Astrocyte of the cerebellum (primary cell): Measurements from ENCODE around the gene CCL1.

Experiments
- DNase-seq: peaks from one replicate; pipeline ENCODE4 v3.0.0-alpha.2; 2011; ENCODE audit warnings: low read depth
- H3K4me3 ChIP-seq: 2 replicates; pipeline ENCODE4 v1.5.1; 2011; ENCODE audit warnings: mild to moderate bottlenecking, low read depth, low read length, moderate library complexity
- CTCF ChIP-seq: IDR thresholded peaks from 2 replicates; pipeline ENCODE4 v1.5.1; 2012; ENCODE audit warnings: low read length, low read depth, moderate library complexity, mild to moderate bottlenecking; ENCODE audit errors: missing control alignments
- in situ Hi-C: cut with HindIII; loops from 2 replicates; pipeline ENCODE4 v1.10.0; 2017; ENCODE audit warnings: low sequenced_read_pairs

CCL1 gene

GRCh38 chr17:34318474-34318873 is 44.6 kb downstream of the CCL1 start:
- no peak overlapping the region for H3K4me3 ChIP-seq
- in situ Hi-C loops: loop anchor here (25.0 kb wide), 1 partner anchor 219 kb away; no protein-coding TSS in a partner anchor
- DNase-seq: no peak
- TF ChIP-seq CTCF: no peak

GRCh38 chr17:34314279-34314678 is 48.8 kb downstream of the CCL1 start:
- in situ Hi-C loops: loop anchor here (25.0 kb wide), 1 partner anchor 223 kb away; no protein-coding TSS in a partner anchor
- DNase-seq: no peak
- H3K4me3 ChIP-seq: no peak overlapping the region
- TF ChIP-seq CTCF: no peak

GRCh38 chr17:34313164-34313563 is 49.9 kb downstream of the CCL1 start:
- no peak overlapping the region for H3K4me3 ChIP-seq
- no peak for TF ChIP-seq CTCF
- DNase-seq: no peak
- in situ Hi-C loops: loop anchor here (25.0 kb wide), 1 partner anchor 224 kb away; no protein-coding TSS in a partner anchor

GRCh38 chr17:34312080-34312479 is 51.0 kb downstream of the CCL1 start:
- in situ Hi-C loops: loop anchor here (25.0 kb wide), 1 partner anchor 225 kb away; no protein-coding TSS in a partner anchor

GRCh38 chr17:34311291-34311690 is 51.7 kb downstream of the CCL1 start:
- no peak overlapping the region for H3K4me3 ChIP-seq
- no peak for TF ChIP-seq CTCF
- in situ Hi-C loops: loop anchor here (25.0 kb wide), 1 partner anchor 226 kb away; no protein-coding TSS in a partner anchor
- no peak for DNase-seq

More at GRCh38 chr17:34312080-34312479, 51.0 kb downstream of the CCL1 start:
- TF ChIP-seq CTCF: no peak
- DNase-seq: no peak
- no peak overlapping the region for H3K4me3 ChIP-seq
